GM12873 (cell line): ENCODE results near the gene MIS18BP1.

Experiments used
- TF ChIP-seq, protein P1 (sequence below): IDR thresholded peaks from 2 replicates; pipeline ENCODE4 v1.5.1; 2012; ENCODE audit warnings: low read depth, mild to moderate bottlenecking, moderate library complexity, low read length, control low read depth; ENCODE audit not compliant: insufficient read depth; ENCODE audit errors: missing control alignments

MIS18BP1 gene

DNA sequence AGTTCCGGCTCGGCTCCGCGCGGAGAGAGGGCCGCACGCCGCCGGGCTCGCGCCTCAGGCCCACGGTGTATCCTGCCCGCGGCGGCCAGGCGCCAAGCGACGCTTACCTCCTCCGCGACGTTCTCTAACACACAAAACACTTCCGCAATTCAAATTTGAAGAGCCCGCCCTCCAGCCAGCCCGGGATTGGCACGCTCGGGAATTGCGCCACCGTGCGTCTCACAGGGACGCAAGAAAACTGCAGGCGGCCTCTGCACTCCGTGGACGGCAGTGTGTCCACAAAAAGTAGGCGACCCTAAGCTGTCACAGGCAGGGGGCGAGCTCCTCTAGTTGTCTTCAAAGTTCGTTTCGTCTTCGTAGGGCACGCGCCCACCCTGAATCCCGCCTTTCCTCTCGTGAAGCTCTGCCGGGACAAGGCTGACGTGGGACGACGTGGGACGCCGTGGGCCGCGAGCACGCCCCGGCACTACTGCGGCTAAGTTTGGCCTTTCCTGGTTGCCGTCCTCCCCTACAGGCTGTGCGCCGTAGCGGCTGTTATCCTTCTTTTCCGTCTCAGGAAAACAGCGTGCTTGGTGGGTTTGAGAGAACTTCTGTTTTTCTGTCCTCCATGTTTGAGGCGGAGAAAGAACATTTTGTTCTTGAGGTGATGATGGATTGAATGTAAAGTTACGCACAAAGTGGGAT, at the start of gene MIS18BP1:
TSS of gene MIS18BP1 (minus strand) at position 133 of the 684 bp plus-strand sequence. CDS start 5,916 bp downstream, outside the sequence.
- TF ChIP-seq, protein P1, sequence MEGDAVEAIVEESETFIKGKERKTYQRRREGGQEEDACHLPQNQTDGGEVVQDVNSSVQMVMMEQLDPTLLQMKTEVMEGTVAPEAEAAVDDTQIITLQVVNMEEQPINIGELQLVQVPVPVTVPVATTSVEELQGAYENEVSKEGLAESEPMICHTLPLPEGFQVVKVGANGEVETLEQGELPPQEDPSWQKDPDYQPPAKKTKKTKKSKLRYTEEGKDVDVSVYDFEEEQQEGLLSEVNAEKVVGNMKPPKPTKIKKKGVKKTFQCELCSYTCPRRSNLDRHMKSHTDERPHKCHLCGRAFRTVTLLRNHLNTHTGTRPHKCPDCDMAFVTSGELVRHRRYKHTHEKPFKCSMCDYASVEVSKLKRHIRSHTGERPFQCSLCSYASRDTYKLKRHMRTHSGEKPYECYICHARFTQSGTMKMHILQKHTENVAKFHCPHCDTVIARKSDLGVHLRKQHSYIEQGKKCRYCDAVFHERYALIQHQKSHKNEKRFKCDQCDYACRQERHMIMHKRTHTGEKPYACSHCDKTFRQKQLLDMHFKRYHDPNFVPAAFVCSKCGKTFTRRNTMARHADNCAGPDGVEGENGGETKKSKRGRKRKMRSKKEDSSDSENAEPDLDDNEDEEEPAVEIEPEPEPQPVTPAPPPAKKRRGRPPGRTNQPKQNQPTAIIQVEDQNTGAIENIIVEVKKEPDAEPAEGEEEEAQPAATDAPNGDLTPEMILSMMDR, result peak; percentile 84

DNA sequence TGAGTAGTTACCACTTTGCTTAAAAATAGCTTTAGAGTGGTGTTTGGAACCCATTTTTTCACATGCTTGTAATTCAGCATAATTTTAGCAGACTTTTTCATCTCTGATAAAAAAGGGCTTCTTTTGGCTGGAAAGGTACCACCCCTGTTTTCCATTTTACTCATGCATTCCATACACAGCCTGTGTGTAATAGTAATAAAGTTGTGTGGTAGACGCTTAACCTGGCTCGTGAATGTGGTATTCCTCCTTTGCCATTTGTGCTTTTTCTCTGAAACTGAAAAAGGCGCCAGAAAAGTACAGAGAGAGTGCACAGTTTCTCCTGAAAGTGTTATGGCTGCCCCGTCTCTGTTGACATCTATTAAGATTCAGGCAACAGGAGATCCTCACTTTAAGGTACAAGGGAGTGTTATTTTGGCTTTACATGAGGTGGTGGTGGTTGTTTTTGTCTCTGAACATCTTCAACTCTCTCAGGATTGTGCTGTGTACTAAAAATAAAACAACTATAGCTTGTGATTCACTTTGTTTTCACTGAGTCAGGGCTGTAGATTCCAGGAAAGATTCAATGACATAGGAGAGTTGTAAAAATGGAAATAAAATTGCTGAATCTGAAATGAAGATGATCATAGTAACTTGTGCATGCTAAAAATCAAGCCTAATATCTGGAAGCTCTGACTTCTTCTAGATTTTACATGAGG, 45.6 kb upstream of the MIS18BP1 start:
- TF ChIP-seq, protein P1, result no peak

- TF ChIP-seq, protein P1, result no peak
Measured at GRCh38 chr14:45290547-45290946, 37.5 kb upstream of the MIS18BP1 start.

- TF ChIP-seq, protein P1, result no peak
Measured at GRCh38 chr14:45287610-45288009, 34.6 kb upstream of the MIS18BP1 start.

GRCh38 chr14:45284802-45285201, 31.8 kb upstream of the MIS18BP1 start:
- TF ChIP-seq, protein P1, result peak; percentile 30

- TF ChIP-seq, protein P1, result no peak
Measured at GRCh38 chr14:45271858-45272537, 19.0 kb upstream of the MIS18BP1 start.

GRCh38 chr14:45270031-45270430, 17.0 kb upstream of the MIS18BP1 start:
- TF ChIP-seq, protein P1, result no peak
